H1 (cell line): Measurements from ENCODE around the gene ZBTB8B.

Experiments
- CTCF ChIP-seq, 3 experiments: IDR thresholded peaks; 1 replicate in 2 of 3; 2 replicates in 1 of 3; pipeline versions ENCODE4 v1.5.1 to v1.6.1; 2011; ENCODE audit warnings: low read length in 3 of 3, mild to moderate bottlenecking in 3 of 3, inconsistent platforms in 2 of 3, low read depth in 1 of 3, moderate library complexity in 1 of 3; ENCODE audit not compliant: insufficient read depth in 1 of 3; ENCODE audit errors: control extremely low read depth in 1 of 3
- EZH2 ChIP-seq: fragments of 200-600 bp; sonication (generic); IDR thresholded peaks from 2 replicates; pipeline ENCODE4 v1.7.1; 2012; ENCODE audit warnings: low read depth, mild to moderate bottlenecking, moderate library complexity, low read length, inconsistent platforms; ENCODE audit not compliant: severe bottlenecking
- GTF2F1 ChIP-seq: IDR thresholded peaks from 2 replicates; pipeline ENCODE4 v1.6.1; 2012; ENCODE audit warnings: low read depth, low read length, improper control_type of control experiment, borderline replicate concordance
- JUND ChIP-seq: IDR thresholded peaks from 2 replicates; pipeline ENCODE4 v1.6.1; 2011; ENCODE audit warnings: mild to moderate bottlenecking, improper control_type of control experiment, low read length
- SP4 ChIP-seq: IDR thresholded peaks from 2 replicates; pipeline ENCODE4 v1.6.1; 2012; ENCODE audit warnings: low read length, inconsistent platforms
- TF ChIP-seq, protein P1 (sequence below): IDR thresholded peaks from 2 replicates; pipeline ENCODE4 v1.6.1; 2012; ENCODE audit warnings: inconsistent platforms

DNA sequence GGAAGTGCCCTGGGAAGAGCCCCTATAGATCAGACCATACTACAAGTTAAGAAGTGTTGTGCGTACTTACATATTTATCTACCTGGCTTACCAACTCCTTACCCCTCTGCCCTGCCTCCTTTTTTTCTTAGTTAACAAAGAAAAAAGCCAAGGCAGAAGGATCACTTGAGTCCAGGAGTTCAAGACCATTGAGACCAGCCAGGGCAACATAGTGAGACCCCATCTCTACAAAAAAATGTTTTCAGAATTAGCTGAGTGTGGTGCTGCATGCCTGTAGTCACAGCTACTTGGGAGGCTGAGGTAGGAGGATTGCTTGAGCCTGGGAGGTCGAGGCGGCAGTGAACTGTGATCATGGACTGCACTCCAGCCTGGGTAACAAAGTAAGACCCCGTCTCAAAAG is 1.9 kb downstream of the ZBTB8B start:
- TF ChIP-seq CTCF (IDR thresholded peaks at IDR 0.05; ENCODE audit: control extremely low read depth in 1 of 3, insufficient read depth in 1 of 3, low read depth in 1 of 3, low read length in 3 of 3): no peak
- no peak for TF ChIP-seq GTF2F1
- TF ChIP-seq EZH2: no peak
- TF ChIP-seq, protein P1, sequence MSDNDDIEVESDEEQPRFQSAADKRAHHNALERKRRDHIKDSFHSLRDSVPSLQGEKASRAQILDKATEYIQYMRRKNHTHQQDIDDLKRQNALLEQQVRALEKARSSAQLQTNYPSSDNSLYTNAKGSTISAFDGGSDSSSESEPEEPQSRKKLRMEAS: no peak
- no peak for TF ChIP-seq SP4
- no peak for TF ChIP-seq JUND
